ENCODE data around the gene ADCY2.
"Not testable (repeated sequence)": the region's sequence is repeated elsewhere in the genome, so short reads cannot be mapped to it uniquely, and the experiment has no call there.

The ADCY2 gene

GRCh38 chr5:7395432-7395946, 449 bp upstream of the ADCY2 start:
- DNase-seq (ENCODE audit: low read depth): no peak

- no peak for DNase-seq (ENCODE audit: low read depth)
Observed at GRCh38 chr5:7396713-7397454, 946 bp downstream of the ADCY2 start.

DNA sequence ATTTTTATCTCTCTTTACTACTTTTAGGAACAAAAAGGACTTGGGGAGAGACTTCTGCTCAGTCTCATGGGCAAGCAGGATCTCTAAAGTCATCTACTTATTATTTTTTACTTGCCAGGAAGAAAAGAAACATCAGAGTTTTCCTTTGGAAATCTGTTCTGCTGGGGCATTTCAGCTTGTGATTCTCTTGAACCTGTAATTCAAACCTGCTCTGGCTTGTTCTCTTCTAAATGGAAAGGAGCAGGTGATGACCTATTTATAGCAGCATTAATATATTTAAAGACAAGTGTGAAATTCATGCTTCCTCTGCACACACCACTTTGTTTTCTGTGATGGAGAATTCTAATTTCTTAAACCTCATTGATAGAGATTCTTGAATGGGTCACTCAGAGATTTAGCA, 2.0 kb downstream of the ADCY2 start:
- no peak for DNase-seq (ENCODE audit: low read depth)

DNA sequence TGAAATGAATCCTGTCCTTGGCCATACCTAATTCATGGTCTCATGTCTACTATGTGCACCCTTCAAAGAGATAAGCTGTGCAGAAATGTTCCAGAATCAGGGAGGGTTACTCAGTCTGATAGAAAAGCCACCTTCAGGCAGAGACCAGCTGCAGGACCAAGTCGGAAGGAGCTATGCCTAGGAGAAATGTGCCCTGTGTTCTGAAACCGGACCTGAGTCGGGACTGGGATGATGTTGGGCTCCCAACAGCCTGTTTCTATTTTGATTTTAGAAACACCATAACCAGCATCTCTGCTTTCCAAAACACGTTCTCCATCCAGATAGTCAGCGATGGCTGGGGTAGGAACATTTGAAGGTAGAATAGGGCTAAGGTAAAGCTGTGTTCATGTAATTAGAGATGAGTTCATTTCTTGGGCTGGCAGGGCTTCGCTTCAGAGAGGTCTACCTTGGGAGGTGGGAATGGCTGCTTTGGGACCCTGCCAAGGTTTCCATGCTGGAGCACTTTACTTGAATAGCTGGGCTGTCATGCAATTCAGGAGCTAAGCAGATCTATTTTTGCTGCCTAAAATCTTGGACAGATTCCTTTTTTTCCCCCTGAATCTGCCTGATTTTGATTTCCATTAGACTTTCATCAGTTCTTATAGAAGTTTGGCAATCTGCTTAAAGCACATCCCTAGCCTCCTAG, 2.8 kb downstream of the ADCY2 start:
- DNase-seq (ENCODE audit: low read depth): no peak

DNA sequence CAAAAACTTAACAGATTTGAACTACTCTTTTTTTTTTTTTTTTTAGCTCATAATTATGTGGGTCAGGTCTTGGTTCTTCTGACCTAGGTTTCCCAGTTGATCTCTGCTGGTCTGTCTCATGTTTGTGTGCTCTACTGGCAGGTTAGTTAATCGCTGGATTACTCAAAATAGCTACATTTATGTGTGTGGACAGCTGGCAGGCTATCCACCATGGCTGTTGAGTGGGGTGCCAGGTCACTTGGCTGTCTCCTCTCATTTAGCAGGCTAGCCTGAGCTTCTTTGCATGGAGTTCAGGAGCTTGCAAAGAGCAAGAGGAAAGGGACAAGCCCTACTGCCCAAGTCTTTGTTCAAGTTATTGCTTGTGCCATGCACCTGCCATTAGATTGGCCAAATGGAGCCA, 9.3 kb downstream of the ADCY2 start:
- no peak for DNase-seq (ENCODE audit: low read depth)

GRCh38 chr5:7410936-7411511, 15.1 kb downstream of the ADCY2 start:
- no peak for DNase-seq (ENCODE audit: low read depth)

DNA sequence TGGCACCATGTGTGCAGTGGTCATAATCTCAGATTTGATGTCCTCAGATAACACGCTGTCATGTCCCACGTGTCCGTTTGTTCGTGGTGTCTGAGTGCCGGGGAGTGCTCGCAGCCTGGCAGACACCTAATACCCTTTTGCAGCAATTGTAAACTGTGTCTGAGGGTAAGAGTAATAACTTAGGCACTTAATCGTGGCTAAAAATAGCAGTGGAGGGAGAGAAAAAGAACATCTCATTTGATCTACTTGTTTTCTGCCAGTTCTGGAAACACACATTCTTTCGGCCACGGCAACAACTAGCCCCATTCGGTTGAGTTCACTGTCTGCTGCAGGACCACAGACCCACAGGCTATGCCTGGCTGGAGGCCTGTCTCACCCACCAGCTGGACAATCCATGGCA, 16.5 kb downstream of the ADCY2 start:
- DNase-seq (ENCODE audit: low read depth): no peak

DNA sequence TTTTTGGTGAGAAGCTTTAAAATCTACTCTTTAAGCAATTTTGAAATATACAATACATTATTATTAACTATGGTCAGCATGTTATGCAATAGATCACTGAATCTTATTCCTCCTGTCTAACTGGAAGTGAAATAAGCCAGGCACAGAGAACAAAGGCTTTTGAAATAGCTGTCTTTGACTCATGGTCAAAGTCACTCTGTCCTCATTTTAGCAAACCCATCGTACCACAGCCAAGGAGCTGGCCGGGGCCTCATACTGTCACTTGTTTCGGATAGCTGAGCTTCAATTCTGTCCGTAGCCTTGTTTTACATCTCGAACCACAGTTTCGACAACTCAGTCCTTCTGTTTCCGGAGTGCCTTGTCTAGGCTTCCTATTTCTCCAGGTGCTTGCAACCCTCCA, 19.2 kb downstream of the ADCY2 start:
- no peak for DNase-seq (ENCODE audit: low read depth)

GRCh38 chr5:7415587-7416535, 19.9 kb downstream of the ADCY2 start:
- no peak for DNase-seq (ENCODE audit: low read depth)

- DNase-seq (ENCODE audit: low read depth): no peak
Observed at GRCh38 chr5:7418276-7418675, 22.3 kb downstream of the ADCY2 start.

GRCh38 chr5:7419367-7419766, 23.4 kb downstream of the ADCY2 start:
- DNase-seq (ENCODE audit: low read depth): no peak

GRCh38 chr5:7419846-7420245, 23.9 kb downstream of the ADCY2 start:
- DNase-seq (ENCODE audit: low read depth): no peak

DNA sequence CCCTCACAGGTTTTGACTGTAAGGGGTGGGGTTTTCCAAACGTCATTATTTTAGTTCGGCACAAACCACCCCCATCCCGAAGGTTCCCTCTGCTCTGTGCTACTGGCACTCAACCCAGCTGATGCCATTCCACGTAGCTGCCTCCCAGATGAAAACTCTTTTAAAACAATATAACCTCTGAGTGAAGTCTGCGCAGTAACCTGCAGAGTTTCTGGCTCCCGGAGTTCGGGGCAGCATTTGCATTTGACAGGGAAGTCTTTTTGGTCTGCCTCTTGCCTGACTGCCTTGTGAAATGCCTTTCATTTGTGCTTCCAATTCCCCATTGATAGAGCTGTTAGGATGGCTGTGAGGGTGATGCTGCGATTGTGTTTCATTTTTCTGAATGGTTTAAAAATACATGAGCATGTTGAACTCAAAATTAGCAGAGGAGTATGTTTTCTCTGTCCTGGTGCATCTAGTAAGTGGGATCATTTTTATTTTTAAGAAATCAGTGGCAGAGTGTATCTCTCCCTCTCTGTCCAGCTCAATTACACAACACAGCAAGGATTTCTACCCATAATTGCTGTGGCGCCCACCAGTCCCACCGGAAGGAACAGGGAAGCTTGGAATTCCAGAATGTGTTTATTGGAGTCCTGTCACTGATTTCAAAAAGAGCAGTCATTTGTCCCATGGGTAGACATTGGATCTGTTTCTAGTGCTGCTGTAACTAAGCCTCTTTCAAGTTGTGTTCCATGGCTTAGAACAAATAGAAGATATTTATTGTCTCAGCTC, 24.8 kb downstream of the ADCY2 start:
- DNase-seq (ENCODE audit: low read depth): no peak

DNA sequence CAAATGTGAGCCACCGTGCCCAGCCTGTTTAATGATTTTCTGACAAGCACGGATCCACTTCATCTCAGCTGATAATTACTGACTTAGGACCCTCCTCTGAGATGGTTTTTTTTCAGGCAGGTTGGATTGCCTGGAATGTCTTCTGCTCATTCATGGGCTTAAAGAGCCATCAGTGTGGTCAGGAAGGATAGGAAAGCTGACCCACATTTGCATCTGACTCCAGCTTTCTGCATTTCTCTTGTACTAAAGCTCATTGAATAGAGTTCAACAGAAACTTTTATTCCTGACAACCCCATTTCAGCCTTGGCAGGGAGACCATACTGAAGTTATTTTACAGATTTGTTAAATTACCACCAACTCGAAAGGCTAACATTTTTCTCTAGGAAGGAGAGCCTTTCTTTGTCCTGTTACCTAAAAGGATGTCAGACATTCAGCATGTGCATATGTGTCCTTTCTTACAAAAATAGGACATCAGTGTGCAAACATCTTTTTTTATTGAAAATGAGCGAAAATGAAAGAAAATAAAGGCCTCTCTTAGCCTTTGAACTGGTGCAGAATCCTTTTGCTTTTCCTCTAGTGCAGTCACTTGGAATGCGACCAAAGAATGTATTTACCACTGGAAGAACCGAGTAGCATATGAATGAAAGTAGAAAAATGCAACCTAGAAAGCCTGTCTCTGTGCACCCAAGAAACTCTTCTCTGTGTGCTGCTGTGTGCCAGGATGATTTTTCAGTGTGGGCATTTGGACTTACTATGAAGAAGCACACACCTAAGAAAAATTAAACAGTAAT, 26.6 kb downstream of the ADCY2 start:
- no peak for DNase-seq (ENCODE audit: low read depth)

DNA sequence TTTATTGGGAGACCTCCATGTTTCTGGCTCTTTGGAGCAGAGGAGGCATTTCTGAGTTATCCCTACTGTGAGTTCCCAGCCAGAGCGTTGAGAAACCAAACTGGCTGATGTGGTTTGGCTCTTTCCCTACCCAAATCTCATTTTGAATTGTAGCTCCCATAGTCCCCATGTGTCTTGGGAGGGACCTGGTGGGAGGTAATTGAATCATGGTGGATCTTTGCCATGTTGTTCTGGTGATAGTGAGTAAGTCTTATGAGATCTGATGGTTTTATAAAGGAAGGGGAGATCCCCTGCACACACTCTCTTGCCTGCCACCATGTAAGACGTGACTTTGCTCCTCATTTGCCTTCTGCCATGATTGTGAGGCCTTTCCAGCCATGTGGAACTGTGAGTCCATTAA, 27.3 kb downstream of the ADCY2 start:
- not testable (repeated sequence) for DNase-seq (ENCODE audit: low read depth)

DNA sequence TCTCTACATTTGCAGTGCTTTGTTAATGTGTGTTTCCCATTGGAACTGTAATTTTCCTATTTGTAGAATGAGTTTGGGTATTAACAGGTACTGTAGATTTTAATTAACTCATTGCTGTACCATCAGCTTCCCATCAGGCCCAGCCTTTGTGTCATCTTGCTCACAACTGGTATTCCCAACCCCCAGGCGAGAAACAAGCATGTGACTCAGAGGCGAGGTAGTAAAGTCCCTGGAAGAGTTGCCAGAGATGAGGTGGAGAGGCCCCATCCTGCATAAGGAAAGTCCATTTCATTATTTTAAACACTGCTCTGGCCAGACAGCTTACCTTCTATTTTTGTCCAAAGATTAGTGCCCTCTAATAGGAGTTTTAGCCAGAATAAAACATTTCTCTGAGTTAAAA, 29.9 kb downstream of the ADCY2 start:
- no peak for DNase-seq (ENCODE audit: low read depth)

- no peak for DNase-seq (ENCODE audit: low read depth)
Observed at GRCh38 chr5:7426284-7426683, 30.3 kb downstream of the ADCY2 start.

GRCh38 chr5:7434914-7435313, 39.0 kb downstream of the ADCY2 start:
- DNase-seq (ENCODE audit: low read depth): no peak

DNA sequence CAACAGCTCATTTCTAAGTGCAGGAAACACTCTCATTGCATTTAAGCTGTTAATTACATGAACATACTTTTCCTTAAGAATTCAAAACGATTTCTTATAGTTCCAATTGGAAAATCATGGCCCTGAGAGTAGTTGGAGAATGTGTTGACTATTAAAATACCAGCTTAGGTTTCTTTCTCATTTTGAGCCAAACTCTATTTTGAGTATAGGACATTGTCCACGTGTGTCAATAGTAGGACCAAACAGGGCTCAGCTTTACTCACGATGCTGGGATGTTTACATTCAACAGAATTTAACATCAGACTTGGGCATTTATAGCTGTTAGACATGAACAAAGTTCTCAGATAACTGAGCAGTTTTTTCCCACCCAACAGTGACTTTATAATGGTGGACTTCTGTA, 39.6 kb downstream of the ADCY2 start:
- DNase-seq (ENCODE audit: low read depth): no peak

GRCh38 chr5:7436521-7436920, 40.6 kb downstream of the ADCY2 start:
- DNase-seq (ENCODE audit: low read depth): no peak

GRCh38 chr5:7437836-7438235, 41.9 kb downstream of the ADCY2 start:
- DNase-seq (ENCODE audit: low read depth): no peak

Measured in stimulated activated CD8-positive, alpha-beta memory T cell treated with anti-CD3 and anti-CD28 coated beads, Interleukin-12 subunit alpha, Interleukin-12 subunit beta, amount 100 ng/mL, for 1 hour (primary cell).